SK-N-MC (cell line): ENCODE measurements around the gene ABLIM2.

Experiments
- DNase-seq: peaks from one replicate; pipeline ENCODE4 v3.0.0-alpha.2; 2011; ENCODE audit warnings: low read depth, low spot score
- H3K27ac ChIP-seq: fragments of 200-600 bp; sonication (generic); 2 replicates; pipeline ENCODE4 v1.5.1; 2016; ENCODE audit warnings: mixed run types
- H3K36me3 ChIP-seq: fragments of 200-600 bp; sonication (generic); 2 replicates; pipeline ENCODE4 v1.6.1; 2017; ENCODE audit warnings: antibody characterized with exemption, low read length, mixed read lengths; ENCODE audit not compliant: insufficient read depth
- H3K4me3 ChIP-seq: fragments of 200-600 bp; sonication (generic); 2 replicates; pipeline ENCODE4 v1.5.1; 2016
- H3K9ac ChIP-seq: fragments of 200-600 bp; sonication (generic); 2 replicates; pipeline ENCODE4 v1.8.0; 2017; ENCODE audit warnings: mixed run types, mixed read lengths; ENCODE audit not compliant: insufficient read length
- H3K9me3 ChIP-seq: fragments of 200-600 bp; sonication (generic); 2 replicates; pipeline ENCODE4 v1.6.1; 2017; ENCODE audit warnings: low read depth, mild to moderate bottlenecking, antibody characterized with exemption, low read length, moderate library complexity, mixed read lengths
- EZH2 ChIP-seq: fragments of 200-600 bp; sonication (generic); IDR thresholded peaks from one replicate; pipeline ENCODE4 v1.6.1; 2017; ENCODE audit warnings: antibody characterized with exemption
- FOXP2 ChIP-seq: optimal IDR thresholded peaks from 2 replicates; pipeline ENCODE3; 2011; ENCODE audit warnings: mild to moderate bottlenecking, moderate library complexity; ENCODE audit not compliant: insufficient read depth; ENCODE audit errors: extremely low read length, control extremely low read depth
- POLR2AphosphoS5 ChIP-seq: IDR thresholded peaks from 2 replicates; pipeline ENCODE4 v1.6.1; 2012; ENCODE audit warnings: mild to moderate bottlenecking, low read depth, low read length, borderline replicate concordance

ABLIM2 gene

GRCh38 chr4:8067945-8068896 is 90.4 kb downstream of the ABLIM2 start:
- DNase-seq: no peak
- TF ChIP-seq EZH2 (no peak), POLR2AphosphoS5 (no peak), FOXP2 (no peak)
- no peak overlapping the region for H3K9ac ChIP-seq
- H3K4me3 ChIP-seq: no peak overlapping the region
- no peaks in the 10 kb centered on the region for H3K36me3 ChIP-seq
- no peak overlapping the region for H3K27ac ChIP-seq
- H3K9me3 ChIP-seq: no peaks in the 10 kb centered on the region

GRCh38 chr4:8067274-8067936 is 91.2 kb downstream of the ABLIM2 start:
- TF ChIP-seq POLR2AphosphoS5: no peak
- no peak overlapping the region for H3K9ac ChIP-seq
- H3K4me3 ChIP-seq: no peak overlapping the region
- DNase-seq: no peak
- H3K36me3 ChIP-seq: no peaks in the 10 kb centered on the region
- no peak overlapping the region for H3K27ac ChIP-seq
- H3K9me3 ChIP-seq: no peaks in the 10 kb centered on the region

- no peaks in the 10 kb centered on the region for H3K36me3 ChIP-seq
- no peak overlapping the region for H3K4me3 ChIP-seq
- DNase-seq: no peak
- no peaks in the 10 kb centered on the region for H3K9me3 ChIP-seq
- H3K27ac ChIP-seq: no peak overlapping the region
- no peak for TF ChIP-seq POLR2AphosphoS5
- TF ChIP-seq FOXP2: no peak
- TF ChIP-seq EZH2: no peak
- no peak overlapping the region for H3K9ac ChIP-seq
These were observed 92.2 kb downstream of the ABLIM2 start for GRCh38 chr4:8066336-8066931.

- H3K27ac ChIP-seq: no peak overlapping the region
- no peak overlapping the region for H3K9ac ChIP-seq
- no peak for DNase-seq
- no peaks in the 10 kb centered on the region for H3K36me3 ChIP-seq
- H3K9me3 ChIP-seq: no peaks in the 10 kb centered on the region
- no peak overlapping the region for H3K4me3 ChIP-seq
- no peak for TF ChIP-seq FOXP2
- no peak for TF ChIP-seq POLR2AphosphoS5
These were observed 94.5 kb downstream of the ABLIM2 start for GRCh38 chr4:8063974-8064563.

- Histone ChIP-seq H3K9me3 (no peaks in the 10 kb centered on the region), H3K9ac (no peak overlapping the region), H3K36me3 (no peaks in the 10 kb centered on the region), H3K27ac (no peak overlapping the region), H3K4me3 (no peak overlapping the region)
- TF ChIP-seq POLR2AphosphoS5 (no peak), FOXP2 (no peak), EZH2 (no peak)
- peak; percentile 20 for DNase-seq
These were observed 97.0 kb downstream of the ABLIM2 start for GRCh38 chr4:8061573-8061972.

- Histone ChIP-seq H3K9ac (no peak overlapping the region), H3K27ac (no peak overlapping the region), H3K9me3 (no peaks in the 10 kb centered on the region), H3K36me3 (no peaks in the 10 kb centered on the region), H3K4me3 (no peak overlapping the region)
- TF ChIP-seq EZH2 (no peak), FOXP2 (no peak), POLR2AphosphoS5 (no peak)
- DNase-seq: no peak
These were observed 97.5 kb downstream of the ABLIM2 start for GRCh38 chr4:8061145-8061544.

- Histone ChIP-seq H3K4me3 (no peak overlapping the region), H3K36me3 (no peaks in the 10 kb centered on the region), H3K9ac (no peak overlapping the region), H3K9me3 (no peaks in the 10 kb centered on the region), H3K27ac (no peak overlapping the region)
- DNase-seq: no peak
- TF ChIP-seq POLR2AphosphoS5: no peak
- no peak for TF ChIP-seq EZH2
- no peak for TF ChIP-seq FOXP2
These were observed 98.0 kb downstream of the ABLIM2 start for GRCh38 chr4:8060632-8061031.

GRCh38 chr4:8058031-8058479 is 100.6 kb downstream of the ABLIM2 start:
- no peaks in the 10 kb centered on the region for H3K9me3 ChIP-seq
- no peak overlapping the region for H3K4me3 ChIP-seq
- TF ChIP-seq POLR2AphosphoS5: no peak
- no peak for TF ChIP-seq FOXP2
- no peak for TF ChIP-seq EZH2
- no peak overlapping the region for H3K27ac ChIP-seq
- H3K36me3 ChIP-seq: no peaks in the 10 kb centered on the region
- H3K9ac ChIP-seq: no peak overlapping the region
- DNase-seq: no peak
